Measurements from ENCODE around the gene RNPS1. TPM values are rescaled to one million over a fixed set of nuclear protein-coding genes. Genes with fewer than 3 reads are reported as not detected.
"Not testable (repeated sequence)": the region's sequence is repeated elsewhere in the genome, so short reads cannot be mapped to it uniquely, and the experiment has no call there.

RNPS1 gene
- total and polyA plus RNA-seq, 2 donors (not counting 1 experiment from before 2014, with no cell fraction given), result 209 to 265 TPM

DNA sequence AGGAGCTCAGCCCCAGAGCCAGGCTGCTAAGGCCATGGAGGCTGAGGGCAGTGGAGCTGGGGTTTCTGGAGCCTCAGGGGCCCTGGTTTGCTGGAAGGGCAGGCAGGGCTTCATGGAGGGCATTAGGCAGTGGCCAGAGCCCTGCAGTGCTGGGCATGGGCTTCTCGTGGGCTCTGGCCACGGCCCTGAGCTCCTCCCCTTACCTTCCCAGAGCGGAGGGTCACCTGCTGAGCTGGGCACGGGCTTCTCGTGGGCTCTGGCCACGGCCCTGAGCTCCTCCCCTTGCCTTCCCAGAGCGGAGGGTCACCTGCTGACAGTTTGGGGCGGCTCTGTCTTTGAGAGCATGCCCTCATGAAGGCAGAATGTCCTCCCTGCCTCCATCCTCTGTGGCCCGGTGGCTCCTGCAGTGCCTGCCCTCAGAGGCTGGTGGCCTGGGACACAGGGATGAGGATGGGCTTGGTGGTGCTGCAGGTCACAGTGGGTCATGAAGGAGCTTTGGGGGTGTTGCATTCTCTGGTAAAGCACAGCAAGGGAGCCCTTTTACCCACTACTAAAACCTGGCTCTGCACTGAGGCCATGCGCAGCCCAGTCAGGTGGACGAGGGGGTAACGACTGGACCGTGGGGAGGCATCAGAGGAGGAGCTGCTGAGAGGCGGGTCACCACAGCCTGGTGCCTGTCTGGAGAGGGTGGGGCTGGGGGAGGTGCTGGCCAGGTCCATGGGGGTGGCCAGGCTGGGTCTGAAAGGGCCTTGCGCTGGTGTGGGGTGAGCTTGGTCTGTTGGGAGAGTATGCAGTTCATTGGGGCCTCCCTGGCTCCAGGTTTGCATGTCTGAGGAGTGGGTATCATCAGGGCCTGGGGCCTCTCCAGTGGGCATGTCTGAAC lies 2.9 kb upstream of the RNPS1 start:
- H3K9me3 ChIP-seq (ENCODE audit: control extremely low read depth in 1 of 3, control insufficient read depth in 2 of 3, insufficient read depth in 1 of 3, low read length in 2 of 3), result no peaks in the 10 kb centered on the region
- peaks cover 33% of the 10 kb centered on the region for H3K4me1 Mint-ChIP-seq
- peaks cover 40% of the 10 kb centered on the region for H3K79me2 ChIP-seq (ENCODE audit: control insufficient read depth, insufficient read depth, low read length)
- intact Hi-C loops (cut with micrococcal nuclease), result no loop called here
- H3K4me1 ChIP-seq (ENCODE audit: control insufficient read depth in 2 of 2, insufficient read depth in 2 of 2, low read length in 2 of 2), result peaks cover 17 to 24% of the 10 kb centered on the region in 2 donors
- no peaks in the 10 kb centered on the region for H3K27me3 ChIP-seq (replicated peaks in 1 of 4; ENCODE audit: control extremely low read depth in 1 of 4, control insufficient read depth in 3 of 4, insufficient read depth in 4 of 4, low read length in 3 of 4)
- no peak for ATAC-seq (ENCODE audit: low read depth)
- POLR2A ChIA-PET, result interaction anchor here (0.5 to 1.6 kb wide), 3 partner anchors 20 to 200 kb away, joined by 3 to 4 read pairs (median 3); partner anchors contain the start of gene ECI1
- H4K20me1 ChIP-seq (ENCODE audit: control insufficient read depth, insufficient read depth, low read length, poor library complexity, severe bottlenecking), result peaks cover 23% of the 10 kb centered on the region
- no peak overlapping the region for H3K4me3 Mint-ChIP-seq
- no peaks in the 10 kb centered on the region for H3K9me3 Mint-ChIP-seq (ENCODE audit: insufficient read depth)
- H2AFZ ChIP-seq (ENCODE audit: insufficient read depth, low read depth, low read length, poor library complexity, severe bottlenecking), result no peak overlapping the region
- H3K27ac Mint-ChIP-seq, result no peak overlapping the region
- H3K27me3 Mint-ChIP-seq, result no peaks in the 10 kb centered on the region
- TF ChIP-seq, protein P1, sequence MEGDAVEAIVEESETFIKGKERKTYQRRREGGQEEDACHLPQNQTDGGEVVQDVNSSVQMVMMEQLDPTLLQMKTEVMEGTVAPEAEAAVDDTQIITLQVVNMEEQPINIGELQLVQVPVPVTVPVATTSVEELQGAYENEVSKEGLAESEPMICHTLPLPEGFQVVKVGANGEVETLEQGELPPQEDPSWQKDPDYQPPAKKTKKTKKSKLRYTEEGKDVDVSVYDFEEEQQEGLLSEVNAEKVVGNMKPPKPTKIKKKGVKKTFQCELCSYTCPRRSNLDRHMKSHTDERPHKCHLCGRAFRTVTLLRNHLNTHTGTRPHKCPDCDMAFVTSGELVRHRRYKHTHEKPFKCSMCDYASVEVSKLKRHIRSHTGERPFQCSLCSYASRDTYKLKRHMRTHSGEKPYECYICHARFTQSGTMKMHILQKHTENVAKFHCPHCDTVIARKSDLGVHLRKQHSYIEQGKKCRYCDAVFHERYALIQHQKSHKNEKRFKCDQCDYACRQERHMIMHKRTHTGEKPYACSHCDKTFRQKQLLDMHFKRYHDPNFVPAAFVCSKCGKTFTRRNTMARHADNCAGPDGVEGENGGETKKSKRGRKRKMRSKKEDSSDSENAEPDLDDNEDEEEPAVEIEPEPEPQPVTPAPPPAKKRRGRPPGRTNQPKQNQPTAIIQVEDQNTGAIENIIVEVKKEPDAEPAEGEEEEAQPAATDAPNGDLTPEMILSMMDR (IDR thresholded peaks at IDR 0.05), result no peak
- TF ChIP-seq EZH2 (IDR thresholded peaks at IDR 0.05; ENCODE audit: borderline replicate concordance, insufficient read depth, low read depth, low read length, poor library complexity, severe bottlenecking), result no peak
- WGBS (ENCODE audit: insufficient coverage), result 85% methylated on average over 15 of the region's 15 CpGs
- H3K4me2 ChIP-seq (replicated peaks; ENCODE audit: low read depth, low read length, poor library complexity, severe bottlenecking), result no peak overlapping the region
- H3K9ac ChIP-seq (ENCODE audit: low read length), result no peak overlapping the region
- H3K36me3 ChIP-seq (replicated peaks in 1 of 2; ENCODE audit: control extremely low read depth in 1 of 2, control insufficient read depth in 1 of 2, extremely low read depth in 1 of 2, insufficient read depth in 2 of 2, low read length in 1 of 2), result peaks cover 0 to 2% of the 10 kb centered on the region in 2 experiments
- H3K27ac ChIP-seq (ENCODE audit: low read length in 2 of 2), result no peak overlapping the region
- no peak overlapping the region for H3K4me3 ChIP-seq (ENCODE audit: control extremely low read depth in 1 of 5, extremely low read depth in 1 of 5, insufficient read depth in 1 of 5, low read depth in 2 of 5, low read length in 4 of 5)
- CTCF ChIA-PET, result interaction anchor here (1.7 to 2.6 kb wide), 2 partner anchors 19 to 76 kb away, joined by 6 to 10 read pairs; partner anchors contain the start of gene ECI1
- no peak for DNase-seq

DNA sequence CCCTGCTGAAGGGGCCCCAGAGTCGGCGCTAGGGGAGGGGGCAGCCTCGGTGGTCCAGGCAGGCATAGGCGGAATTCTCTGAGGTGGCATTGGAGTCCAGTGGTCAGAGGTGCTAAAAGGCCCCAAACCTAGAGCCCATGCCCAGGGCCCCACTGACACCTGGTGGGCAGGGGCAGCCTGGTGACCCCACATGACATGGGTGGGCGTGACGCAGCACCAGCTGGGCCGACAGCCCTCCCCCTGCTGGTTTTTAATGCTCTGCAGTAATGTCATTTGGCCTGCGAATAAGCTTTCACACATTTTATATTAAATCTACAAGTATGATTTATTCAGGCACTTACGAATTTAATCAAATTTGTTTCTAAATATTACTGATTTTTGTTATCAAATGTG lies 2.1 kb upstream of the RNPS1 start:
- H4K20me1 ChIP-seq (ENCODE audit: control insufficient read depth, insufficient read depth, low read length, poor library complexity, severe bottlenecking), result peaks cover 29% of the 10 kb centered on the region
- H3K9me3 ChIP-seq (ENCODE audit: control extremely low read depth in 1 of 3, control insufficient read depth in 2 of 3, insufficient read depth in 1 of 3, low read length in 2 of 3), result no peaks in the 10 kb centered on the region
- no peak for TF ChIP-seq EZH2 (IDR thresholded peaks at IDR 0.05; ENCODE audit: borderline replicate concordance, insufficient read depth, low read depth, low read length, poor library complexity, severe bottlenecking)
- ATAC-seq (ENCODE audit: low read depth), result no peak
- no peak overlapping the region for H3K4me2 ChIP-seq (replicated peaks; ENCODE audit: low read depth, low read length, poor library complexity, severe bottlenecking)
- H3K4me3 ChIP-seq (ENCODE audit: control extremely low read depth in 1 of 5, extremely low read depth in 1 of 5, insufficient read depth in 1 of 5, low read depth in 2 of 5, low read length in 4 of 5), result no peak overlapping the region
- Mint-ChIP-seq H3K9me3 (ENCODE audit: insufficient read depth) (no peaks in the 10 kb centered on the region), H3K4me3 (peak overlapping the region; percentile 96), H3K27me3 (no peaks in the 10 kb centered on the region), H3K27ac (no peak overlapping the region), H3K4me1 (peaks cover 39% of the 10 kb centered on the region)
- 87% methylated on average over 7 of the region's 9 CpGs for WGBS (ENCODE audit: insufficient coverage)
- no peak overlapping the region for H2AFZ ChIP-seq (ENCODE audit: insufficient read depth, low read depth, low read length, poor library complexity, severe bottlenecking)
- no peak for DNase-seq
- CTCF ChIA-PET, result interaction anchor here (1.7 to 2.6 kb wide), 2 partner anchors 19 to 75 kb away, joined by 6 to 10 read pairs; partner anchors contain the start of gene ECI1
- peaks cover 0 to 5% of the 10 kb centered on the region in 2 experiments for H3K36me3 ChIP-seq (replicated peaks in 1 of 2; ENCODE audit: control extremely low read depth in 1 of 2, control insufficient read depth in 1 of 2, extremely low read depth in 1 of 2, insufficient read depth in 2 of 2, low read length in 1 of 2)
- intact Hi-C loops (cut with micrococcal nuclease), result no loop called here
- no peaks in the 10 kb centered on the region for H3K27me3 ChIP-seq (replicated peaks in 1 of 4; ENCODE audit: control extremely low read depth in 1 of 4, control insufficient read depth in 3 of 4, insufficient read depth in 4 of 4, low read length in 3 of 4)
- H3K9ac ChIP-seq (ENCODE audit: low read length), result no peak overlapping the region
- POLR2A ChIA-PET, result interaction anchor here (0.5 to 1.6 kb wide), 2 partner anchors 19 to 43 kb away, joined by 3 to 4 read pairs; partner anchors contain the start of gene ECI1
- H3K79me2 ChIP-seq (ENCODE audit: control insufficient read depth, insufficient read depth, low read length), result peaks cover 47% of the 10 kb centered on the region
- H3K4me1 ChIP-seq (ENCODE audit: control insufficient read depth in 2 of 2, insufficient read depth in 2 of 2, low read length in 2 of 2), result peaks cover 18 to 26% of the 10 kb centered on the region in 2 donors
- H3K27ac ChIP-seq (ENCODE audit: low read length in 2 of 2), result no peak overlapping the region

DNA sequence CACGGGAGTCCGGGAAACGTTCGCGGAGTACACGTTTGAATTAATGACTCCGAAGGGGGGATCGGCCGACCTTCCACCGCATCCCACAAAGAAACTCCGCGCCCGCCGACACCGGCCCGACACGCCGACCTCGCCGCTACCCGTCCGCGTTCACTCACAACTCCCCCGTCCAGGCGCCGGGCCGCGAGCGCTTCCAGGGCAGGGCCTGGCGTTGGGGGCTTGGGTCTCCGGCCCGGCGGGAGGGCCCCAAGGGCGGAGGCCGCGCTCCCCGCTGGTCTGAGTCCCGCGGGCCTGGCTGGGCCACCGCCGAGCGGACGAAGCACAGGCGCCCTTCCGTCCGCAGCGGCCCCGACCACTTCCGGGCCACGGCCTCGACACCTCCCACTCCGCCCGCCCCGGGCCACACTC lies 417 bp downstream of the RNPS1 start:
- POLR2A ChIA-PET, result interaction anchor here (1.7 kb wide), 1 partner anchor 62 kb away, joined by 5 read pairs; the partner anchor contains the start of gene MLST8
- peak; percentile 62 for ATAC-seq (ENCODE audit: low read depth)
- H3K4me2 ChIP-seq (replicated peaks; ENCODE audit: low read depth, low read length, poor library complexity, severe bottlenecking), result peak overlapping the region; percentile 80
- peaks cover 18 to 28% of the 10 kb centered on the region in 2 donors for H3K4me1 ChIP-seq (ENCODE audit: control insufficient read depth in 2 of 2, insufficient read depth in 2 of 2, low read length in 2 of 2)
- peak overlapping the region in 4 of 5 experiments; percentile 82 to 88 (median 86) for H3K4me3 ChIP-seq (ENCODE audit: control extremely low read depth in 1 of 5, extremely low read depth in 1 of 5, insufficient read depth in 1 of 5, low read depth in 2 of 5, low read length in 4 of 5)
- Mint-ChIP-seq H3K4me1 (peaks cover 47% of the 10 kb centered on the region), H3K4me3 (peak overlapping the region; percentile 96), H3K27ac (peak overlapping the region; percentile 99)
- peak overlapping the region; percentile 88 for H2AFZ ChIP-seq (ENCODE audit: insufficient read depth, low read depth, low read length, poor library complexity, severe bottlenecking)
- WGBS (ENCODE audit: insufficient coverage), result under 1% methylated on average over 54 of the region's 54 CpGs
- H3K9me3 Mint-ChIP-seq (ENCODE audit: insufficient read depth); H3K27me3 Mint-ChIP-seq; DNase-seq; H3K27me3 ChIP-seq (replicated peaks in 1 of 4; ENCODE audit: control extremely low read depth in 1 of 4, control insufficient read depth in 3 of 4, insufficient read depth in 4 of 4, low read length in 3 of 4); H3K9me3 ChIP-seq (ENCODE audit: control extremely low read depth in 1 of 3, control insufficient read depth in 2 of 3, insufficient read depth in 1 of 3, low read length in 2 of 3); CTCF ChIA-PET: not testable (repeated sequence)
- H4K20me1 ChIP-seq (ENCODE audit: control insufficient read depth, insufficient read depth, low read length, poor library complexity, severe bottlenecking), result peaks cover 55% of the 10 kb centered on the region
- peak overlapping the region; percentile 79 to 91 for H3K27ac ChIP-seq (ENCODE audit: low read length in 2 of 2)
- peak overlapping the region; percentile 74 for H3K9ac ChIP-seq (ENCODE audit: low read length)
- peaks cover 6 to 25% of the 10 kb centered on the region in 2 experiments for H3K36me3 ChIP-seq (replicated peaks in 1 of 2; ENCODE audit: control extremely low read depth in 1 of 2, control insufficient read depth in 1 of 2, extremely low read depth in 1 of 2, insufficient read depth in 2 of 2, low read length in 1 of 2)
- peaks cover 69% of the 10 kb centered on the region for H3K79me2 ChIP-seq (ENCODE audit: control insufficient read depth, insufficient read depth, low read length)
- intact Hi-C loops (cut with micrococcal nuclease), result loop anchor here (5.0 kb wide), 3 partner anchors 110 to 440 kb away; partner anchors contain the start of genes FAHD1, HAGH, NTHL1 and TRAF7

Data from B cell (primary cell).